Right ventricle myocardium superior (tissue), 1 donor: ENCODE data around the gene DTNA. TPM values are rescaled to one million over a fixed set of nuclear protein-coding genes. Genes with fewer than 3 reads are reported as not detected.
A peak's percentile ranks its signal among the peaks of the same experiment; 100 is the strongest.
"Not testable (repeated sequence)": the region's sequence is repeated elsewhere in the genome, so short reads cannot be mapped to it uniquely, and the experiment has no call there.

Source experiments
- ATAC-seq: fragments of 200-7000 bp; cut with Tn5 transposase; one replicate; pipeline ENCODE4 v1.9.1; 2020; ENCODE audit warnings: mild to moderate bottlenecking; ENCODE audit not compliant: poor library complexity
- DNase-seq: peaks from one replicate; pipeline ENCODE4 v3.0.0-alpha.2; 2020
- intact Hi-C: fragments of 100-400 bp; cut with DNase I; formaldehyde crosslinking; loops from one replicate; pipeline ENCODE4 v1.11.2; 2022
- total RNA-seq: library from RNA; stranded (reverse); fragmentation: NEBNext Ultra II Directional; extraction: Animal tissue kit (Norgen Biotek cat#: 25700); gene quantifications from one replicate; pipeline ENCODE4 v1.2.1, GENCODE V29; 2021
- donor health status: DM: no; HTN: yes; CAD: no; lungs with severe emphysema.

The DTNA gene
- total RNA-seq, 1 donor from 2014 or later, result 153 TPM

DNA sequence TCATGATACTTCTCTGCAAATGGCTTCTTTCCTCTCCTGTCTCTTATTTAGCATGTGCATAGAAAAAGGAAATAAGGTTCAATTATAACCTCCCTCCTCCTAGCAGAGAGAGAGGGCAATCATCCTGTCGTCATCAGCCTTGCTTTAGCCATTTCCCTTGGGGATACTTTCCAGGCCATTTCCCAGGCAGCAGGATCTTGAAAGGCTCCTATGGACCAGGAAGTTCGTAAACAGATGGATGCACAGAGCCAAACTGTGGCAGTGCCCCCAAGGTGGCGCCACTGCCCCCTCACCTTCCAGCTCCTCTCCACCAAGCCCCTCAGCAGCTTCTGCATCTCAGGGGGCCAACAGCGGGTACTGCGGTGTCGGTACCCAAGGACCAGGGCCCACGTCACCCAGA, 157.4 kb downstream of the DTNA start:
- peak; percentile 57 for ATAC-seq
- DNase-seq, result no peak
- intact Hi-C loops, result no loop called here

DNA sequence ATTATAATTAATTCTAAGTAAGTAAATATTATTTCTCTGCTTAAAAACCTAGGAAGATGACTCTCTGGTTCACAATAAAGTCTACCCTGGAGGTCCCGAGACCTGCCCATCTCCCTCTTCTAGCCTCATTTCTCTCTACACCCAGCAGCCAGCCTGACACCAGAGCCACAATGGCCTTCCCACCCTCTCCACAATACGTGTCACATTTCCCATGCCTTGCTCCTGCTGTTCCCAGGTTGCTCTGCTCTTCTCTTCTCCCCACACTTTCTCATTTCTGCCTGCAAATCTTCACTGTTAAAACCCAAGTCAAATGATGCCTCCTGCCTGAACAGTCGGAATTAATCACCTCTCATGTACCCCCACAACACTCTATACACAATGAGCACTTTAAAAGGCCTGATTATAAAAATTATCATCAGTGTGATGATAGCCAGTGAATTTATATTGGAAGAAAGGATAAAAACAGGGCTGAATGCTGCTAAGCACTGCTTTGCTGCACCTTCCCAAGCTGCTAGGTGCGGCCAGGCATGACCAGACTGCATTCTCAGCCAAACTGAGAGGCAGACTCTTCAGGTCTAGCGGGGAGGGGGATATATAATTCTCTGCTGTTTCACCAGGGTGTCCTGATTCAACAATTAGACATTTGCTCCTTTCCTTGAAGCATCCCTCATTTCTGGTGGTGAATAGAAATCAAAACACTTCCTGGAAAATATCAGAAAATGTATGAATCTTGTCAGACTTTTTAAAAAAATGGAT, 160.6 kb downstream of the DTNA start:
- DNase-seq (no peak), ATAC-seq (no peak)
- intact Hi-C loops, result no loop called here

DNA sequence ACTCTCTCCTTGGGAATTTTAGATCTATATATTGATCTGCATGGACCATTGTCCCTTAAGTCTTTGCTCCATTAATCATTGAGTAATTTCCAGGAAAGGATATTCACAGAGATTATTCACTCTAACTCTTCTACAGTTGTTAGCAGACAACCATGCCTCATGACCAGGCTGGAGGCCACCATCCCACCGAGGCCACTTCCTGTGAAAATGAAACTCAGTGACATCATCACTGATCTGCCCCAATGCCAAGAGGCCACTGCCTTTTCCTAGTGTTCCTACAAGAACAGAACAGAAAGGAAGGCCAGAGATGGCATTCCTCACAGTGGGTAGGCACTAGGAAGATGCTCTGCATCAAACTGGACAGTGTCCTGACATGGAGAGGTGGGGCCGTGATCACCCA, 161.3 kb downstream of the DTNA start:
- DNase-seq (no peak), ATAC-seq (no peak)
- intact Hi-C loops, result no loop called here

DNA sequence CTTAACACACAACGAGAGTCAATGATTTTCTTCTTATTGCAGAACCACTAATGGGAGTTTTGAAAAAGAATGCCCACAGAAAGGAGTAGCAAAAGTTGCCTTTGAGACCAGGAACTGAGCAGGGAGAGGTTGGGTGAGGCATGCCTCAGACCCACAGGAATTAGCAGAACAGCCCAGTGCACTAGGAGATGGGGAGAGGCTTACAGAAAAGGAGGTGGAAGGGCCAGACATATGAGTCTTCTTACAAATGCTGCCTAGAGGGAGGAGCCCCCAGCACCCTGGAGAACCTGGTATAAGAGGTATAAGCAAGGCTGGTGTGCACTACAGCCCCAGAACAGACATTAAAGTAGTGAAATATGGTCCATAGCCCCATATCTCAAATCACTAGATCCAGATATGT, 162.0 kb downstream of the DTNA start:
- ATAC-seq, result no peak
- no peak for DNase-seq
- intact Hi-C loops, result no loop called here

DNA sequence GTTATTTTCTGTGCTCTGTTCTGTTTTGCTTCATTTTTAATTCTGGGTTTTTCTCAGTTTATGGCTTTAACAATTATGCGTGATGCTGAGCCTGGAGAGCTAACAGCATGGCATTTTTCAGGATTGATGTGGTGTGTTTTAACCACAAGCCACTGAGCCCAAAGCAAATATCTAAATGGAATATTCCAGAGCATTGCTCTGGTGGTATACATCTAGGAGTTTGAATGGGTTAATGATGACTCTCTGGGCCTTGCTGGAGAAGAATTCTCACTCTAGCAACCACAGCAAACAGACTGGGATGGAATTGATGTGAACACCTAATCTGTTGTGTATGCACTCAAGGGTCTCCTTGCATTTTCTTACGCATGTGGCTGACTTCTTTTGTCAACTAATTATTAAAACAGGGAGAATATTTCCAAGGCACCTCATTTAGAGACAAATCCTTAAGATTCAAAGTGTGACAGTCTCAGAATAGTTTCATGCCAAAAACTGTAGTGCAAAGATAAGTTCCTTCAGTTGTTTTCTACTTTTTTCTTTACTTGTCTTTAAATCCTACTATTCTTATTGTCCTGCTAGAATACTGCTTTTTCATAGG, 164.0 kb downstream of the DTNA start:
- DNase-seq (no peak), ATAC-seq (no peak)
- intact Hi-C loops, result no loop called here

DNA sequence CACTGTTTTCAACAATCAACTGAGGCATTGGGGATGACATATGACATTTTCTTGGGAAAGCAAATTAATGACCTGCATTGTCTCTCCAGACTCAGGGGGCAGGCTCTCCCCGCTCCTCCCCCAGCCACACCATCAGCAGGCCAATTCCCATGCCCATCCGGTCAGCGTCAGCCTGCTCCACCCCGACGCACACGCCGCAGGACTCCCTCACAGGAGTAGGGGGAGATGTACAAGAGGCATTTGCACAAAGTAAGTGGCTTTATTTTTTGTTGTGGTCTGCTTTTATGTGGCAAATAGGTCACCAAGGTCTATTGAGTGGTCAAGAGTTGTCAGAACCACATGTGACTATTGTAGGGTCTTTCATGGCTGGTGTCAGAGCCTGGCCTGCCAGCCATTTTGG, 165.1 kb downstream of the DTNA start:
- intact Hi-C loops, result no loop called here
- DNase-seq (no peak), ATAC-seq (no peak)

DNA sequence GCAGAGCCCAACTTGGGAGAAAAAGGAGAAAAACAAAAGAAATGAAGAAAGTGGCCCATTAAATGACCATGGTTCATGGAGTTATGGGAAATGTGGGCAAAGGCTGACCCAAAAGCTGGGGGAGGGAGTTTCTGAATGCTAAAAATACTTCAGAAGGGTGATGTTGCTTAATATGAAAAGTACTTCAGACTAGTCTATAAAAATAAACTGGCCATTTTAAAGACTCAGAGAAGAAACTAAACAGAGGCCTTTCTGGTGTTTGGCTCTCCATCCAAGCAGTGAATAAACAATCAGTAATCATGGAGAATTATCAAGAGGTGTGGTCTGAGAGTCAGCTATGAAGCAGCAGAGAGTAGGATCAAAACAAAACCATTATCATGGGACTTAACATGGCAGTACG, 170.3 kb downstream of the DTNA start:
- ATAC-seq, result peak; percentile 63
- no peak for DNase-seq
- intact Hi-C loops, result no loop called here

DNA sequence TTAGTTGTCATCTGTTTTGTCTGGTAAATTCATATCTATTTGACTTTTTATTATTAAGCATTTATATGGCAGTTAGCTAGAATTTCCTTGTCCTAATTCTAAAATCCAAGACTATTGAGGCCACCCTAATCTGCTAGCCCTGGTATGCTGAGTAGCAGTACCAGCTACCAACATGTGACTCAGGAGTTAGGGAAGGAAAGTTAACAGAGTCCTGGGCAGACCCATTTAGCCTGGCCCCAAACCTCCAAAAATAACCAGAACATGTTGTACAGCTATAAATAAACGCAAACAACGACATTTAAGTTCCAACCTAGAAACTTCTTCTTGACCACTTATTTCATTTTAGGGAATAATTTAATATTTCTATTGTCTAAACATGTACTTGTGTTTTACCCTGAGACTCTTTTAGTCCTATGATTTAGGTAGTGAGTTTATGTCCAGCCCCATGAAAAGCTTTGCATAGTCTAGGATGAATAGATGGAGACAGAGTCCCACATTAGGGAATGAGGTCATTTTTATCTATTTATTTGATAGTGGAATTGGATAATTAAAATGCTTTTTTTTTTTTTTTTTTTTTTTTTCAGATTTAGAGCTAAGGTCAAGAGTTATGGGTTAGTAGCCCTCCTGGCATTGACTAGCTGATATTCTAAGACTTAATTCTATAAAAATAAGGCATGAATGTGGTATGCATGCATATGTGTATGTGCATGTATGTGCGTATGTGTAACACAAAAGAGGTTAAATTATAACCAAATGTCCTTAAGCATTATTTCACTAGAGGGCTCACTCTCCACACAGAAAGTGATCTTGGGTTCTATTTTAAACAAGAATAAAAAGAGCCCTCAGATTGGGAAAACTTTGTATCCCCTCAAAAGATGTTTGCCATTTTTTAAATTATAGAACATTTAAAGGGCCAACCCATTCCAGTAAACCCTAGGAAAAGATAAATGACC, 171.1 kb downstream of the DTNA start:
- intact Hi-C loops, result no loop called here
- ATAC-seq (peak; percentile 82), DNase-seq (no peak)

DNA sequence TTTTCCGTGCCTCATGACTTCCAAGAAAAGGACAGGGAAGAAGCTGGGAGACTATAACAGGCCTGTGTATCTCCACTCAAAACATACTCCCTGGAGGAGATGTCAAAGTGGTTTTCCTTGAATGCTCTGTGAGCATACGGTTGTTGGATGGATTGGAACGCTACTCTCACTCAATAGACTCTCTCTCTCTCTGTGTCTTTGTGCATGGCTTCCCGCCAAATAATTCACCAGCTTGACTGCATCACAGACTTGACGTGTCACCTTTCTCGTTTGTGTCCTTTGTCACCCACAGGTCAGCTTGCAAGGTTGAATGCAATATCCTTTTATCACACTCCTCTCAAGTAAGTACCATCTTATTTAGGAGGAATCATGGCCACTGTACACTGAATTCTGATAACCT, 174.3 kb downstream of the DTNA start:
- intact Hi-C loops, result no loop called here
- DNase-seq, result no peak
- no peak for ATAC-seq

DNA sequence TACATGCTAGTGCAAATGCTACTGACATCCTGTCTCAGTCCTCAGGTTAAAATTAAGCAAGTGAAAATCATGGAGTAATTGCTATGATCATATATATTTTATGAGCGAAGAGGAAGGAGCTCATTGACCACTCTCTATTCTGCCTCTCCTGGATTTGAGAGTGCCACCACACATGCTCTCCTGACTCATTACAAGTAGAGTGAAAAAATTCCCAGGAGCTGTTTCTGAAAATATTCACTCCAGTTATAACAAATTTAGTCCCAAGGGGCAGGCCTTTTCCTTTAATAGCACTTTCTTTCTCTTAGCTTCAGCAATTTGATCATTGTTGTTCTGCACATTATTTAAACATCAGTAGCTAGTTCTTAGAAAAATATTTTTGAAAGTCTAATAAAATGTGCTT, 176.1 kb downstream of the DTNA start:
- intact Hi-C loops, result no loop called here
- DNase-seq, result no peak
- no peak for ATAC-seq

DNA sequence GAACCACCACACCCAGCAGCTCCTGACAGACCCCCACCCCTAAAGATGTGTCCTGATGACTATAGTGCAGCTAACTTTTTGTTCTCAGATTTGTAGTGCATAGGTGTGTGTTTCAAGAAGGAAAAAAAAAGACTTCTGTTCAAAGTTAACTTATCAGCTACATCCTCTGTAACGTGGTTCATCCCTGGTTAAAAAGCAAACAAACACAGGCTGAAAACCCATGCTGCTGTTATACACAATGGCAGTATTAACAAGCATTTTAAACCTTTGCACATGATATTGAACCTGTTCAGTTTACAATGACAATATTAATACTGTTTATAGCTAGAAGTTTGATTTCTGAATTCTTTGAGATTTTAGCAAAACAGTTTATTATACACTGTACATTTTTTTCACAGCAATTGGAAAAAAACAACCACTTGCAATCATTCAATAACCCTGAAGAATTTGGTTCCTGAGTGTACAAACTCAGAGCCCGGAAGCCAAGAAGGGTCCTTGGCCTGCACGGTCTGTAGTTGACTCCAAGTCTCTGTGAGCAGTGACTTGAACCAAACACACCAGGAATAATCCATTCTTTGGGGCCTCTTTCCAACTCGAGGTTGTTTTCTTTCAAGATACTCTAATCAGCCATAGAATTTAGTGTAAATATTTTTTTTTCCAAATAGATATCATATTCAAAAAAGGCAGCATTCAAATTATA, 177.9 kb downstream of the DTNA start:
- no peak for DNase-seq
- ATAC-seq, result no peak
- intact Hi-C loops, result no loop called here

DNA sequence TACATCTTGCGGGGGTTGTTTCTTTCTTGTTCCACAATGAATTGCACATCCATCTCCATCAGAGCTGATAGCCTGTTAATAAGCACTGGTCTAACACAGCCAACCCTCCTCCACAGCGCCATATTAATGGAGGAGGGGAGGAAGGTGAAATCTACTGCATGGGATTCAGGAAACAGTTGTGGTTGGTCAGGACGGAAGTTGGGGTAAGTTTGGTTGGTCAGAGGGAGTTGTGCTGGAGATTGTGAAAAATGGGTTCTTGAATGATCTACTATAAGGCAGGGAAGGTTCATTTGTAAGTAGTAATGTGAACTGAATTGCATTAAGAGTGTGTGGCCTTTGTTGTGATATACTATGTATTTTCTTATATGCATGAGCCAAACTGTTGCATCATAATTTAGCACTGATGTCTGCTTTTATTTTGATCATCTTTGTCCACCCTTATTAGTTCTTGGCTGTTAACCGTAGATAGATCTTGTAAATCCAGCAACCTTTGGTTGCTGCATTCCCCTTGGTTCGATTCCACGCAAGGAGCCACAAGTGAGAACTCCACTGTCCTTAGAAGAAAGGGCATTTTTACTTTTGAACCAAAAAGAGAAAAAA, 180.5 kb downstream of the DTNA start:
- ATAC-seq (no peak), DNase-seq (no peak)
- intact Hi-C loops, result no loop called here

DNA sequence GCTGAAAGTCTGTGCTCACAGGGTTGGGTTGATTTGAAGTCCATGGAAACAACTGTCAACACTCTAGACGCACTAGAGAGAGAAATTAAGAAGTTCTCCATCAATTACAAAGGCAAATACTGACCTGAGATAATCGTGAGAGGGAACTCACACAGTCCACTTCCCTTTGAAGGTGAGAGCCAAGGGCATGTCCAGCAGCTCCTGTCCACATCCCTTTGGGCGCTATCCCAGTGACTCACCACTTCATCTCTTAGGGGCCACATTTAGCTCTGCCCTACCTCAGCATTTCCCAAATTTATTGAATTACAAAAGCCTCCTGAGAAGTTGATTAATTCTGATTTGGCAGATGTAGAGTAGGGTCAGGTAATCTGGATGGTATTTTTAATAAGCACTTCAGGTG, 182.3 kb downstream of the DTNA start:
- DNase-seq, result no peak
- ATAC-seq, result peak; percentile 36
- intact Hi-C loops, result no loop called here

DNA sequence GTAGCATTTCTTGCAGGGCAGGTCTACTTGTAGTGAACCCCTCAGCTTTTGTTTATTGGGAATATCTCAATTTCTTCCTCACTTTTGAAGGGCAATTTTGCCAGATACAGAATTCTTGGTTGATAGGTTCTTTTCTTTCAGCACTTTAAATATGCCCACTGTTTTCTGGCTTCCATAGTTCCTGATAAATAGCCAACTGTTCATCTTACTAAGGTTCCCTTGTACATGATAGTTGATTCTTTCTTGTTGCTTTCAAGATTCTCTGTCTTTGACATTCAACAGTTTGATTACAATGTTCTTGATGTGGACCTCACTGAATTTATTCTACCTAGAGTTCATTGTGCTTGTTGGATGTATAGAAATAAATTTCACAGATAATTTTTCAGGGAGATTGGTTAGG, 183.1 kb downstream of the DTNA start:
- intact Hi-C loops, result no loop called here
- ATAC-seq (no peak), DNase-seq (no peak)

DNA sequence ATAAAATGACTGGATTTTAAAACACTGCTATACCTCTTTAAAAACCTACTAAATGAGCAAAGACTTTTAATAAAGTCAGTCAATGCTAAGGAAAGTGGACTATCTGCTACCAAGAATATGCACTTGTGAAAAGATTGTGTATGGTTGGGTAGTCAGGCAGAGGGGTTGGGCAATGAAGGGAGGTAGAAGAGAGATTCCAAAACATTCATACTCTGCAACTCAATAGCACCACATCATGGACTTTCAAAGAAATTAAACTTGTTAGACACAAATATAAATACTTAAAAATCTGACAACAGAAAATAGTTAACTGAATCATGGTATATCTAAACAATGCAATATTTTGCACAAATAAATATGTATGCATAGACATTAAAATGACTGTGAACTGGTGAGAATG, 191.2 kb downstream of the DTNA start:
- DNase-seq (no peak), ATAC-seq (no peak)
- intact Hi-C loops, result no loop called here

DNA sequence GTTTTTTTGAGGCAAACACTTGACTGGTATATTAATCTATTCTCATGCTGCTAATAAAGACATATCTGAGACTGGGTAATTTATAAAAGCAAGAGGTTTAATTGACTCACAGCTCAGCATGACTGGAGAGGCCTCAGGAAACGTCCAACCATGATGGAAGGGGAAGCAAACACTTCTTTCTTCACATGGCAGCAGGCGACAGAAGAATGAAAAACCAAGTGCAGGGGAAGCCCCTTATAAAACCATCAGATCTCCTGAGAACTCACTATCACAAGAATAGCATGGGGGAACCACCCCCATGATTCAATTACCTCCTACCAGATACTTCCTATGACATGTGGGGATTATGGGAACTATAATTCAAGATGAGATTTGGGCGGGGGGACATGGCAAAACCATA, 194.9 kb downstream of the DTNA start:
- intact Hi-C loops, result no loop called here
- no peak for ATAC-seq
- no peak for DNase-seq

DNA sequence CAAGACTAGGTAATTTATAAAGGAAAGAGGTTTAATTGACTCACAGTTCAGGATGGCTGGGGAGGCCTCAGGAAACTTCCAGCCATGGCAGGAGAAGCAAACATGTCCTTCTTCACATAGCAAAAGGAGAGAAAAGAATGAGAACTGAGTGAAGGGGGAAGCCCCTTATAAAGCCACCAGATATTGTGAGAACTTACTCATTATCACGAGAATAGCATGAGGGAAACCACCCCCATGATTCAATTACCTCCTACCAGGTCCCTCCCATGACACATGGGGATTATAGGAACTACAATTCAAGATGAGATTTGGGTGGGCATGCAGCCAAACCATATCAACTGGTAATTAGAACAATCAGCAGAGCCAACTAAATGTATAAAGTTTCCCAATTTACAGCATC, 196.9 kb downstream of the DTNA start:
- DNase-seq, ATAC-seq, intact Hi-C loops: not testable (repeated sequence)

DNA sequence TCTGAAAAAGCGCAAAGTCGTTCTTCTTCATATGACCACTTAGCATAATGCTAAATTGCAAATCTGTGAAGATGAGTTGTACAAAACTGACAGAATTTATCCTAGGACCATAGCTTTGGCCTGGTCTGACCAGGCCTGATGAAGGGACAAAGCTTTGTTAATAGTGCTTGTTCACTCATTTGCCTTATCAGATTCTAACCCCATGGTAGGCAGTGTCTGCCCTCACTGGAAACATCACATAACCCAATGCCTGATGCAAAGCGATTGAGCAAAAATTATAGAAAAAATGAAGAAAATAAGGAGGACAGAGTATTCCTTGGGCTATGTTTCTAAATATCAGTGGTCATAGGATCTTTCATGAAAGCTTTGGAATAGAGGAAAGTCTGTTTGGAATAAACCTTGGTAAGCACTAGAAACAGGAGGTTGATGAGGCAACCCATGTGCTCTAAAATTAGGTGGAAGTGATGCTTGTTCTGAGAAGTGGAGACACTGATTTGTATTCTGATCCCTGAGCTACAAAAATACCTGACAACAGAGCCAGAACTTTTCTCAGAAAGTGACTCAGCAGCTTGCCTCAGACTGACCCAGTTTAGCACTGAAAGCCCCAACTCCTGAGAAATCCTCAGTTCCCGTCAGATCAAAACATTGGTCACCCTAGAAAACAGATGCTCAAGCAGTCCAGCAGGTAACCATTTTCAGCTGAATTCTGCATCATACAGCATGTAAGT, 199.7 kb downstream of the DTNA start:
- ATAC-seq, result no peak
- DNase-seq, result no peak
- intact Hi-C loops, result no loop called here
